Mesothelial cell of epicardium (in vitro differentiated cells): ENCODE data around the gene SOX15. TPM values are rescaled to one million over a fixed set of nuclear protein-coding genes. Genes with fewer than 3 reads are reported as not detected.

ENCODE experiments used
- DNase-seq, 2 experiments: peaks; one replicate each; pipeline ENCODE4 v3.0.0; 2021; ENCODE audit warnings: low spot score in 2 of 2; ENCODE audit not compliant: unreplicated experiment in 2 of 2
- H3K27ac Mint-ChIP-seq: 2 replicates; pipeline ENCODE4 v1.8.0; 2021; ENCODE audit warnings: mixed read lengths
- H3K27me3 Mint-ChIP-seq: 2 replicates; pipeline ENCODE4 v1.8.0; 2021; ENCODE audit warnings: low read depth, mixed read lengths
- H3K36me3 Mint-ChIP-seq: 2 replicates; pipeline ENCODE4 v1.8.0; 2021; ENCODE audit warnings: mixed read lengths
- H3K4me1 Mint-ChIP-seq: 2 replicates; pipeline ENCODE4 v1.8.0; 2021; ENCODE audit warnings: mixed read lengths
- H3K4me3 Mint-ChIP-seq: 2 replicates; pipeline ENCODE4 v1.8.0; 2021; ENCODE audit warnings: mild to moderate bottlenecking, moderate library complexity, mixed read lengths
- H3K9me3 Mint-ChIP-seq: 2 replicates; pipeline ENCODE4 v1.8.0; 2021; ENCODE audit warnings: mixed read lengths
- CTCF ChIP-seq: fragments of 200-600 bp; sonication (generic); IDR thresholded peaks from one replicate; pipeline ENCODE4 v1.5.0; 2021; ENCODE audit warnings: antibody characterized with exemption; ENCODE audit not compliant: unreplicated experiment
- total RNA-seq: library from RNA; stranded (reverse); gene quantifications from 3 replicates; pipeline ENCODE4 v1.2.1, GENCODE V29; 2021

The SOX15 gene
- total RNA-seq, 1 donor from 2014 or later, result 2.3 TPM

GRCh38 chr17:7623661-7624060, 33.8 kb upstream of the SOX15 start:
- TF ChIP-seq CTCF, result no peak
- Mint-ChIP-seq H3K27ac (no peak overlapping the region), H3K4me1 (peaks cover 9% of the 10 kb centered on the region), H3K9me3 (no peaks in the 10 kb centered on the region), H3K4me3 (no peak overlapping the region), H3K36me3 (peaks cover 5% of the 10 kb centered on the region), H3K27me3 (no peaks in the 10 kb centered on the region)
- no peak for DNase-seq

- no peak for TF ChIP-seq CTCF
- H3K36me3 Mint-ChIP-seq, result peaks cover 2% of the 10 kb centered on the region
- H3K27me3 Mint-ChIP-seq, result no peaks in the 10 kb centered on the region
- no peak overlapping the region for H3K27ac Mint-ChIP-seq
- H3K9me3 Mint-ChIP-seq, result no peaks in the 10 kb centered on the region
- no peaks in the 10 kb centered on the region for H3K4me1 Mint-ChIP-seq
- no peak for DNase-seq
- H3K4me3 Mint-ChIP-seq, result no peak overlapping the region
Observed at GRCh38 chr17:7620835-7621234, 30.9 kb upstream of the SOX15 start.

- Mint-ChIP-seq H3K27me3 (no peaks in the 10 kb centered on the region), H3K27ac (no peak overlapping the region), H3K4me3 (no peak overlapping the region), H3K36me3 (no peaks in the 10 kb centered on the region), H3K4me1 (peaks cover 6% of the 10 kb centered on the region), H3K9me3 (no peaks in the 10 kb centered on the region)
- DNase-seq, result no peak
- no peak for TF ChIP-seq CTCF
Observed at GRCh38 chr17:7618608-7619007, 28.7 kb upstream of the SOX15 start.

- H3K9me3 Mint-ChIP-seq, result no peaks in the 10 kb centered on the region
- DNase-seq, result no peak
- no peaks in the 10 kb centered on the region for H3K27me3 Mint-ChIP-seq
- peaks cover 3% of the 10 kb centered on the region for H3K36me3 Mint-ChIP-seq
- H3K4me3 Mint-ChIP-seq, result peak overlapping the region; percentile 69
- peaks cover 35% of the 10 kb centered on the region for H3K4me1 Mint-ChIP-seq
- peak overlapping the region; percentile 94 for H3K27ac Mint-ChIP-seq
- no peak for TF ChIP-seq CTCF
Observed at GRCh38 chr17:7615265-7615747, 25.4 kb upstream of the SOX15 start.

- H3K36me3 Mint-ChIP-seq, result peaks cover 3% of the 10 kb centered on the region
- H3K9me3 Mint-ChIP-seq, result no peaks in the 10 kb centered on the region
- peaks cover 35% of the 10 kb centered on the region for H3K4me1 Mint-ChIP-seq
- H3K27ac Mint-ChIP-seq, result peak within 1 kb of the TSS; percentile 94
- H3K4me3 Mint-ChIP-seq, result peak within 1 kb of the TSS; percentile 88
- TF ChIP-seq CTCF, result peak; percentile 56
- DNase-seq, result peak; percentile 99 to 100
- H3K27me3 Mint-ChIP-seq, result no peaks in the 10 kb centered on the region
Observed at GRCh38 chr17:7614425-7615264, 24.8 kb upstream of the SOX15 start, which contains the start of gene FXR2. FXR2 (minus strand) TSS chr17:7614897; CDS start chr17:7614532, 365 bp downstream.
